Tibial artery (tissue), 4 donors: ENCODE results near the gene SNX11.
"Not testable (repeated sequence)": the region's sequence is repeated elsewhere in the genome, so short reads cannot be mapped to it uniquely, and the experiment has no call there.

Experiments
- DNase-seq, 2 donors: peaks; one replicate each; pipeline ENCODE4 v3.0.0-alpha.2; 2019
- H3K27ac ChIP-seq, 2 donors: fragments of 200-600 bp; sonication (generic) in 1 of 2; 1 replicate in 1 of 2; 2 replicates in 1 of 2; pipeline ENCODE4 v1.5.1; 2018 to 2019; ENCODE audit warnings: mild to moderate bottlenecking in 1 of 2
- H3K27me3 ChIP-seq, 2 donors: fragments of 200-600 bp; sonication (generic) in 1 of 2; one replicate each; pipeline versions ENCODE4 v1.5.1 to v1.6.0; 2016 to 2019
- H3K36me3 ChIP-seq, 3 donors: fragments of 200-600 bp; sonication (generic) in 2 of 3; one replicate each; pipeline ENCODE4 v1.5.1; 2016 to 2019; ENCODE audit warnings: mild to moderate bottlenecking in 2 of 3
- H3K4me1 ChIP-seq, 4 donors: fragments of 200-600 bp; sonication (generic) in 2 of 4; 1 replicate in 3 of 4; 2 replicates in 1 of 4; pipeline ENCODE4 v1.5.1; 2016 to 2019
- H3K4me3 ChIP-seq, 2 donors: fragments of 200-600 bp; sonication (generic) in 1 of 2; 1 replicate in 1 of 2; 2 replicates in 1 of 2; pipeline ENCODE4 v1.5.1; 2018 to 2019; ENCODE audit warnings: mild to moderate bottlenecking in 2 of 2
- H3K9me3 ChIP-seq, 3 donors: fragments of 200-600 bp; sonication (generic) in 1 of 3; one replicate each; pipeline ENCODE4 v1.5.1; 2016 to 2019
- CTCF ChIP-seq, 2 experiments: fragments of 200-600 bp in 1 of 2; fragments of 450-650 bp in 1 of 2; IDR thresholded peaks; one replicate each; pipeline ENCODE4 v1.5.1; 2017 to 2019; ENCODE audit warnings: antibody characterized with exemption in 2 of 2, mild to moderate bottlenecking in 1 of 2, moderate library complexity in 1 of 2
- intact Hi-C: fragments of 100-400 bp; cut with DNase I; formaldehyde crosslinking; loops from one replicate; pipeline ENCODE4 v1.15.0; 2023; ENCODE audit warnings: low total_unique reads

The SNX11 gene

DNA sequence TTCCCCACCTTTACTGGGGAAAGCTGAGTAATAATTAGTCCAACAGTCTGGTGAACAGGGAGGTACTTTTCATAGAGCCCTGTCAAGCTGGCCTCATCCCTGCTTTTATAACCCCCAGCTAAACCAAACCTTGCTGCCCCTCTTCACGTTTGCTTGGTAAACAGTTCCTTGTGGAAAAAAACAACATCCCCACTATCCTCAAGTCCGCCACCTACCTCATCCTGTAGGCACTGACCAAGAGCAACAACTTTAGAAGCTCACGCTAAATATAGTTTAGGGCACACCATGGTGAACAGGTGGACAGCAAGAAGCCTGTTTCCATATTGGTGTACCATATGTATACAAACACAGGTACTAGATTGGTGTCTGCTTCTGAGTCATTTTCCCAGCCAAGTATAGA is 42.9 kb upstream of the SNX11 start:
- no peaks in the 10 kb centered on the region for H3K9me3 ChIP-seq
- peaks cover 0 to 52% (median 10%) of the 10 kb centered on the region in 4 donors for H3K4me1 ChIP-seq
- no peaks in the 10 kb centered on the region for H3K27me3 ChIP-seq
- no peak for DNase-seq
- H3K4me3 ChIP-seq: no peak overlapping the region
- no peak for TF ChIP-seq CTCF (IDR thresholded peaks at IDR 0.05)
- intact Hi-C loops: no loop called here
- H3K27ac ChIP-seq: peak overlapping the region; percentile 22 to 53
- H3K36me3 ChIP-seq: peaks cover 43 to 82% (median 60%) of the 10 kb centered on the region in 3 donors

GRCh38 chr17:48066192-48066591 is 41.4 kb upstream of the SNX11 start:
- H3K27me3 ChIP-seq: no peaks in the 10 kb centered on the region
- H3K36me3 ChIP-seq: peaks cover 35 to 74% (median 49%) of the 10 kb centered on the region in 3 donors
- no peak overlapping the region for H3K4me3 ChIP-seq
- no peaks in the 10 kb centered on the region for H3K9me3 ChIP-seq
- peak overlapping the region in 1 of 2 donors; percentile 53 for H3K27ac ChIP-seq
- DNase-seq: no peak
- TF ChIP-seq CTCF (IDR thresholded peaks at IDR 0.05): no peak
- intact Hi-C loops: no loop called here
- peaks cover 0 to 40% (median 6%) of the 10 kb centered on the region in 4 donors for H3K4me1 ChIP-seq

DNA sequence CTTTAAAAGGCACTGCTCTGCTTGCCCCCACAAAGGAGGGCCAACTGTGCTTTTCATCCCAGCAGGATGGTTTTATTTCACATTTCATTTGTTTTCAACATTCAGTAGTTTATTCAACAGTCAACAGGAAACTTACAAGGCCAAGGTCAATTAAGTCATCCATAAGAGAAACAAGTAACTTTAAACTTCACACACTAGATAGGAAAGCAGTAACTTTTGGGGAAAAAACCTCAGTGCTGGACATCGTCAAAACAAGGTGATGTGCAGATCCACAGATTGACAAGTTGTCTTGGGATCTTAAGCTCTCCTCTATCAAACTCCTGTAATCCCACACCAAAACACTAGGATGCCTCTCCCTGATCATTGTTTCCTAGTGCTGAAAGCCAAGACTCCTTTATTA is 40.9 kb upstream of the SNX11 start:
- Histone ChIP-seq H3K4me3 (no peak overlapping the region), H3K27ac (peak overlapping the region in 1 of 2 donors; percentile 53), H3K4me1 (peaks cover 0 to 40% (median 6%) of the 10 kb centered on the region in 4 donors), H3K9me3 (no peaks in the 10 kb centered on the region), H3K27me3 (no peaks in the 10 kb centered on the region), H3K36me3 (peaks cover 33 to 73% (median 49%) of the 10 kb centered on the region in 3 donors)
- TF ChIP-seq CTCF (IDR thresholded peaks at IDR 0.05): no peak
- intact Hi-C loops: no loop called here
- DNase-seq: no peak

GRCh38 chr17:48067245-48067644 is 40.3 kb upstream of the SNX11 start:
- no peak for TF ChIP-seq CTCF (IDR thresholded peaks at IDR 0.05)
- Histone ChIP-seq H3K27me3 (no peaks in the 10 kb centered on the region), H3K4me1 (peaks cover 0 to 40% (median 6%) of the 10 kb centered on the region in 4 donors), H3K27ac (peak overlapping the region in 1 of 2 donors; percentile 48), H3K36me3 (peaks cover 27 to 71% (median 45%) of the 10 kb centered on the region in 3 donors), H3K9me3 (no peaks in the 10 kb centered on the region), H3K4me3 (no peak overlapping the region)
- DNase-seq: no peak
- intact Hi-C loops: no loop called here

- H3K4me3 ChIP-seq, intact Hi-C loops, H3K9me3 ChIP-seq, H3K27me3 ChIP-seq, DNase-seq: not testable (repeated sequence)
- Histone ChIP-seq H3K36me3 (peaks cover 21 to 71% (median 43%) of the 10 kb centered on the region in 3 donors), H3K27ac (peak overlapping the region; percentile 28 to 48), H3K4me1 (peaks cover 0 to 40% (median 6%) of the 10 kb centered on the region in 4 donors)
Observed at GRCh38 chr17:48067808-48068207, 39.8 kb upstream of the SNX11 start.

- H3K36me3 ChIP-seq: peaks cover 19 to 71% (median 38%) of the 10 kb centered on the region in 3 donors
- no peaks in the 10 kb centered on the region for H3K27me3 ChIP-seq
- H3K27ac ChIP-seq: peak overlapping the region; percentile 28 to 48
- DNase-seq: no peak
- H3K4me3 ChIP-seq: no peak overlapping the region
- H3K4me1 ChIP-seq: peaks cover 0 to 36% (median 6%) of the 10 kb centered on the region in 4 donors
- intact Hi-C loops: no loop called here
- H3K9me3 ChIP-seq: no peaks in the 10 kb centered on the region
- peak; percentile 12 to 18 for TF ChIP-seq CTCF (IDR thresholded peaks at IDR 0.05)
Observed at GRCh38 chr17:48068491-48068961, 39.0 kb upstream of the SNX11 start.
